Measurements from ENCODE around the gene OR2F2. TPM values are rescaled to one million over a fixed set of nuclear protein-coding genes. Genes with fewer than 3 reads are reported as not detected.

The OR2F2 gene
- total and polyA plus RNA-seq, 12 donors, result not detected

- DNase-seq, result no peak
- Histone ChIP-seq H3K4me3 (no peak overlapping the region), H3K27me3 (no peaks in the 10 kb centered on the region), H3K27ac (no peak overlapping the region), H3K9me3 (replicated peaks in 1 of 3) (no peaks in the 10 kb centered on the region), H3K36me3 (replicated peaks in 1 of 2) (no peaks in the 10 kb centered on the region), H3K4me1 (replicated peaks in 1 of 2) (peaks cover 0 to 16% of the 10 kb centered on the region in 2 donors)
- 85 to 91% (median 89%) methylated on average over 5 of the region's 5 CpGs for WGBS, 4 donors
- TF ChIP-seq POLR2A (IDR thresholded peaks at IDR 0.05), result no peak
- TF ChIP-seq CTCF (IDR thresholded peaks at IDR 0.05), result no peak
- intact Hi-C loops (cut with DNase I), result no loop called here
These were observed 48.9 kb downstream of the OR2F2 start for GRCh38 chr7:143983960-143984359.

Other genes starting within 250 kb of the OR2F2 start
- 1 to 10 TPM in 4 of 9 donors, under 1 TPM in 3, not detected in 2; 0.28 to 3.6 (median 1.1) TPM for gene CTAGE6, start 177.5 kb upstream of the OR2F2 start, total RNA-seq
- under 1 TPM; 0.07 to 0.24 (median 0.13) TPM for gene CTAGE6, start 177.5 kb upstream of the OR2F2 start, polyA plus RNA-seq
- gene TCAF1, start 33.1 kb upstream of the OR2F2 start, total RNA-seq, result 100 to 1,000 TPM; 105 to 177 (median 124) TPM
- gene TCAF1, start 33.1 kb upstream of the OR2F2 start, polyA plus RNA-seq, result 100 to 1,000 TPM in 1 of 3 donors, 10 to 100 TPM in 2; 41.3 to 102 (median 63.3) TPM
- gene OR2F1, start 19.6 kb downstream of the OR2F2 start, total RNA-seq, result under 1 TPM in 1 of 9 donors, not detected in 8; 0.06 TPM
- not detected for gene OR2F1, start 19.6 kb downstream of the OR2F2 start, polyA plus RNA-seq
- not detected for gene OR6B1, start 65.1 kb downstream of the OR2F2 start, total RNA-seq
- under 1 TPM in 1 of 3 donors, not detected in 2; under 0.01 TPM for gene OR6B1, start 65.1 kb downstream of the OR2F2 start, polyA plus RNA-seq
- gene OR2A5, start 113.7 kb downstream of the OR2F2 start, total RNA-seq, result under 1 TPM in 1 of 9 donors, not detected in 8; under 0.01 TPM
- gene OR2A5, start 113.7 kb downstream of the OR2F2 start, polyA plus RNA-seq, result not detected
- gene OR2A25, start 134.6 kb downstream of the OR2F2 start, total RNA-seq, result not detected
- gene OR2A25, start 134.6 kb downstream of the OR2F2 start, polyA plus RNA-seq, result not detected
- not detected for gene OR2A12, start 151.0 kb downstream of the OR2F2 start, total RNA-seq
- gene OR2A12, start 151.0 kb downstream of the OR2F2 start, polyA plus RNA-seq, result not detected
- not detected for gene OR2A2, start 174.3 kb downstream of the OR2F2 start, total RNA-seq
- gene OR2A2, start 174.3 kb downstream of the OR2F2 start, polyA plus RNA-seq, result not detected
- gene OR2A14, start 187.9 kb downstream of the OR2F2 start, total RNA-seq, result not detected
- gene OR2A14, start 187.9 kb downstream of the OR2F2 start, polyA plus RNA-seq, result not detected
- 1 to 10 TPM in 1 of 9 donors, under 1 TPM in 5, not detected in 3; 0.23 to 2.3 (median 0.35) TPM for gene CTAGE4, start 248.2 kb downstream of the OR2F2 start, total RNA-seq
- gene CTAGE4, start 248.2 kb downstream of the OR2F2 start, polyA plus RNA-seq, result 1 to 10 TPM in 1 of 3 donors, under 1 TPM in 1, not detected in 1; 0.88 to 1.1 TPM